Ectodermal cell (in vitro differentiated cells): ENCODE measurements around the gene MED13L.
"Not testable (repeated sequence)": the region's sequence is repeated elsewhere in the genome, so short reads cannot be mapped to it uniquely, and the experiment has no call there.

Source experiments
- H3K27ac ChIP-seq: 2 replicates; pipeline ENCODE4 v1.7.0; 2013; ENCODE audit warnings: mild to moderate bottlenecking, low read depth, low read length; ENCODE audit not compliant: insufficient read depth, poor library complexity, severe bottlenecking
- H3K27me3 ChIP-seq: 2 replicates; pipeline ENCODE4 v1.7.0; 2013; ENCODE audit warnings: mild to moderate bottlenecking, low read length; ENCODE audit not compliant: insufficient read depth, control insufficient read depth, poor library complexity, severe bottlenecking
- H3K36me3 ChIP-seq: one replicate; pipeline ENCODE4 v1.7.0; 2013; ENCODE audit warnings: low read length; ENCODE audit not compliant: control insufficient read depth, insufficient read depth
- H3K4me1 ChIP-seq: one replicate; pipeline ENCODE4 v1.7.0; 2013; ENCODE audit warnings: low read length; ENCODE audit not compliant: control insufficient read depth, insufficient read depth
- H3K4me3 ChIP-seq: 2 replicates; pipeline ENCODE4 v1.7.0; 2013; ENCODE audit warnings: low read depth, low read length, control low read depth; ENCODE audit not compliant: insufficient read depth
- H3K9me3 ChIP-seq: 2 replicates; pipeline ENCODE4 v1.7.0; 2013; ENCODE audit warnings: mild to moderate bottlenecking, low read length, moderate library complexity; ENCODE audit not compliant: control insufficient read depth
- WGBS, 2 experiments: methylation state at CpG; one replicate each; pipeline ENCODE4 v1.1.7; 2013; ENCODE audit warnings: missing lambda C conversion rate in 2 of 2; 5-methylcytosine and 5-hydroxymethylcytosine counted together

MED13L gene

GRCh38 chr12:116236976-116237375 is 40.5 kb downstream of the MED13L start:
- Histone ChIP-seq H3K9me3 (no peaks in the 10 kb centered on the region), H3K27me3 (no peaks in the 10 kb centered on the region), H3K4me1 (peaks cover 8% of the 10 kb centered on the region), H3K36me3 (no peaks in the 10 kb centered on the region), H3K27ac (peak overlapping the region; percentile 45), H3K4me3 (no peak overlapping the region)
- 96 to 100% methylated on average over 1 to 2 of the region's 3 CpGs for WGBS, 2 experiments

GRCh38 chr12:116236148-116236731 is 41.3 kb downstream of the MED13L start:
- WGBS, 2 experiments, result 57 to 68% methylated on average over 2 to 3 of the region's 3 CpGs
- Histone ChIP-seq H3K27ac (no peak overlapping the region), H3K9me3 (no peaks in the 10 kb centered on the region), H3K36me3 (no peaks in the 10 kb centered on the region), H3K27me3 (no peaks in the 10 kb centered on the region), H3K4me3 (no peak overlapping the region), H3K4me1 (peaks cover 8% of the 10 kb centered on the region)

GRCh38 chr12:116234148-116234547 is 43.3 kb downstream of the MED13L start:
- H3K27ac ChIP-seq, H3K9me3 ChIP-seq, H3K4me3 ChIP-seq, H3K36me3 ChIP-seq, H3K27me3 ChIP-seq, H3K4me1 ChIP-seq: not testable (repeated sequence)
- 93 to 95% methylated on average over 5 of the region's 5 CpGs for WGBS, 2 experiments

GRCh38 chr12:116233669-116234068 is 43.8 kb downstream of the MED13L start:
- Histone ChIP-seq H3K9me3 (no peaks in the 10 kb centered on the region), H3K4me3 (no peak overlapping the region), H3K4me1 (peaks cover 8% of the 10 kb centered on the region), H3K36me3 (no peaks in the 10 kb centered on the region), H3K27ac (no peak overlapping the region), H3K27me3 (no peaks in the 10 kb centered on the region)
- WGBS, 2 experiments, result 100% methylated on average over 3 of the region's 3 CpGs; no CpG with 5 or more reads in 1 of the 2 experiments

- Histone ChIP-seq H3K36me3 (no peaks in the 10 kb centered on the region), H3K27ac (no peak overlapping the region), H3K4me3 (no peak overlapping the region), H3K27me3 (no peaks in the 10 kb centered on the region), H3K9me3 (no peaks in the 10 kb centered on the region), H3K4me1 (no peaks in the 10 kb centered on the region)
- 100% methylated on average over 3 of the region's 3 CpGs; no CpG with 5 or more reads in 1 of the 2 experiments for WGBS, 2 experiments
These were observed 49.7 kb downstream of the MED13L start for GRCh38 chr12:116227811-116228210.

GRCh38 chr12:116226026-116226425 is 51.5 kb downstream of the MED13L start:
- no peak overlapping the region for H3K27ac ChIP-seq
- no peaks in the 10 kb centered on the region for H3K36me3 ChIP-seq
- 86 to 100% methylated on average over 2 of the region's 2 CpGs for WGBS, 2 experiments
- H3K4me1 ChIP-seq, result no peaks in the 10 kb centered on the region
- no peaks in the 10 kb centered on the region for H3K27me3 ChIP-seq
- no peak overlapping the region for H3K4me3 ChIP-seq
- no peaks in the 10 kb centered on the region for H3K9me3 ChIP-seq

GRCh38 chr12:116222358-116222757 is 55.1 kb downstream of the MED13L start:
- Histone ChIP-seq H3K27ac (no peak overlapping the region), H3K4me1 (no peaks in the 10 kb centered on the region), H3K36me3 (no peaks in the 10 kb centered on the region), H3K4me3 (no peak overlapping the region), H3K27me3 (no peaks in the 10 kb centered on the region), H3K9me3 (no peaks in the 10 kb centered on the region)
- WGBS, 2 experiments, result 99 to 100% methylated on average over 2 to 3 of the region's 4 CpGs

GRCh38 chr12:116220756-116221155 is 56.7 kb downstream of the MED13L start:
- 88 to 91% methylated on average over 1 to 3 of the region's 3 CpGs for WGBS, 2 experiments
- Histone ChIP-seq H3K9me3 (no peaks in the 10 kb centered on the region), H3K27ac (no peak overlapping the region), H3K4me1 (no peaks in the 10 kb centered on the region), H3K4me3 (no peak overlapping the region), H3K27me3 (no peaks in the 10 kb centered on the region), H3K36me3 (no peaks in the 10 kb centered on the region)

- no peak overlapping the region for H3K4me3 ChIP-seq
- H3K4me1 ChIP-seq, result no peaks in the 10 kb centered on the region
- no peak overlapping the region for H3K27ac ChIP-seq
- no peaks in the 10 kb centered on the region for H3K9me3 ChIP-seq
- no peaks in the 10 kb centered on the region for H3K27me3 ChIP-seq
- H3K36me3 ChIP-seq, result no peaks in the 10 kb centered on the region
- WGBS, 2 experiments, result 93 to 98% methylated on average over 3 of the region's 3 CpGs
These were observed 60.3 kb downstream of the MED13L start for GRCh38 chr12:116217045-116217735.

- H3K36me3 ChIP-seq, result no peaks in the 10 kb centered on the region
- no peaks in the 10 kb centered on the region for H3K9me3 ChIP-seq
- H3K27ac ChIP-seq, result no peak overlapping the region
- peaks cover 6% of the 10 kb centered on the region for H3K4me1 ChIP-seq
- H3K4me3 ChIP-seq, result no peak overlapping the region
- no peaks in the 10 kb centered on the region for H3K27me3 ChIP-seq
- 91 to 93% methylated on average over 4 to 5 of the region's 5 CpGs for WGBS, 2 experiments
These were observed 61.3 kb downstream of the MED13L start for GRCh38 chr12:116216022-116216756.
